KOPT-K1 (cell line): ENCODE results near the gene TBL1X.

Experiments
- H3K27ac ChIP-seq: fragments of 200-600 bp; sonication (generic); 2 replicates; pipeline ENCODE4 v1.5.1; 2016; ENCODE audit warnings: antibody characterized with exemption, mild to moderate bottlenecking, low read depth, low read length; ENCODE audit not compliant: poor library complexity, severe bottlenecking
- H3K36me3 ChIP-seq: fragments of 200-600 bp; sonication (generic); 2 replicates; pipeline ENCODE4 v1.5.1; 2017; ENCODE audit warnings: antibody characterized with exemption, mild to moderate bottlenecking, low read length, moderate library complexity; ENCODE audit not compliant: insufficient read depth
- H3K9me3 ChIP-seq: fragments of 200-600 bp; sonication (generic); 2 replicates; pipeline ENCODE4 v1.5.1; 2017; ENCODE audit warnings: antibody characterized with exemption, low read length, mild to moderate bottlenecking; ENCODE audit not compliant: insufficient read depth, poor library complexity, severe bottlenecking

Gene TBL1X

GRCh38 chrX:9595174-9595573 is 130.3 kb downstream of the TBL1X start:
- H3K27ac ChIP-seq = no peak overlapping the region
- peaks cover 18% of the 10 kb centered on the region for H3K9me3 ChIP-seq
- H3K36me3 ChIP-seq = no peaks in the 10 kb centered on the region

GRCh38 chrX:9596837-9597236 is 132.0 kb downstream of the TBL1X start:
- Histone ChIP-seq H3K36me3 (no peaks in the 10 kb centered on the region), H3K9me3 (peaks cover 8% of the 10 kb centered on the region), H3K27ac (no peak overlapping the region)

- peaks cover 1% of the 10 kb centered on the region for H3K9me3 ChIP-seq
- H3K27ac ChIP-seq = no peak overlapping the region
- H3K36me3 ChIP-seq = no peaks in the 10 kb centered on the region
These were observed 132.6 kb downstream of the TBL1X start for GRCh38 chrX:9597361-9598035.

DNA sequence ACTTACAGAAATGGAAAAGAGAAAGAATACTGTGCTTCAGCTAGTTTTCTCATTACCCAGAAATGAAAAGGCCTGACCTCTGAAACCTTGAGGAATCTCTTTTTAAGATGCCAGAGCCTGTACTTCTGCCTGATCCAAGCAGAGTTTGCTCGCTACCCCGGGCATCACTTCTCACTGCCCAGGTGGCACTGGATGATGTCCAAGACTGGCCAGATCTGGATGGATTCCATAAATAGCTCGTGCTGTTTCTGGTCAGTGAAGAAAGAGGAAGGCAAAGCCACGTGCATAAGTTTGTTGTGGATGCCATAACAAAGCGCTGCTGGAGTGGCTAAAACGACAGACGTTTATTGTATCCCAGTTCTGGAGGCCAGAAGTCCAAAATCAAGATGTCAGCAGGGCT is 133.5 kb downstream of the TBL1X start:
- Histone ChIP-seq H3K9me3 (no peaks in the 10 kb centered on the region), H3K36me3 (no peaks in the 10 kb centered on the region), H3K27ac (no peak overlapping the region)

DNA sequence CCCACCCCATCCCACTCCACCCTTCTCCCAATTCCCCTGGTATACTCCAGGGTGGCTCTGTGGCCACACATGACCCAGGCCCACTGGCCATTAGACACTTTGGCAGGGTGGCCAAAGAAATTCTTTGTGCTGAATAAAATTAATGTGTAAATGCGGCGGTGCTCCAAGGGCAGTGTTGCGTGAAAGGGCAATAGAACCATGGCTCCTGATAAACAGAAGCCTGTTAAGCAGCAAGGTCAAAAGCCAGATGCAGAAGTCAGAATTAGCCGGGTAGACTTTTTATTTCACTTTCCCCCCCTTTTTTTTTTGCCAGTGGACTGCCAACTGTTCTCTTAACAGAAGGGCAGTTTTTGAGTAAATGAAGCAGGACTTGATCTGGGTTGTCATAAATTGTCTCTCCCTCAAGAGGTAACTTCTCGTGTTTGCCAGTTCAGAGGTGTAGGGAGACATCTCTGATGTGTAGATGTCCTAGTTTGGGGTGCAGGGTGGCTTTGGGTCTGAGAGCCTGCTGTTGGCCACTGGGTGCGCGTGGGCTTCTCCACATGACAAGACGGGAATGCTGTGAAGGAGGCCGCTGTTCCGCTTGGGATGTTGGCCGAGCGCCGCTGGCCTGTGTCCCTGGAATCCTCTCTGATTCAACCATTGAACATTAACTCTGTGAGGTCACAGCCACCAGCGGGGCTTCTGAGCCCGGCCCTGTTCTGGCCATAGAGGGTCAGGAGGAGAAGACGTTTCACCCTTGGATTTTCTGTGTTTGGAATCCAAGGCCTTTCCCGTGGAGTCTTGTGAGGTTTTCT is 139.5 kb downstream of the TBL1X start:
- Histone ChIP-seq H3K27ac (no peak overlapping the region), H3K36me3 (no peaks in the 10 kb centered on the region), H3K9me3 (no peaks in the 10 kb centered on the region)

- Histone ChIP-seq H3K36me3 (no peaks in the 10 kb centered on the region), H3K27ac (no peak overlapping the region), H3K9me3 (no peaks in the 10 kb centered on the region)
These were observed 140.0 kb downstream of the TBL1X start for GRCh38 chrX:9604908-9605306.

DNA sequence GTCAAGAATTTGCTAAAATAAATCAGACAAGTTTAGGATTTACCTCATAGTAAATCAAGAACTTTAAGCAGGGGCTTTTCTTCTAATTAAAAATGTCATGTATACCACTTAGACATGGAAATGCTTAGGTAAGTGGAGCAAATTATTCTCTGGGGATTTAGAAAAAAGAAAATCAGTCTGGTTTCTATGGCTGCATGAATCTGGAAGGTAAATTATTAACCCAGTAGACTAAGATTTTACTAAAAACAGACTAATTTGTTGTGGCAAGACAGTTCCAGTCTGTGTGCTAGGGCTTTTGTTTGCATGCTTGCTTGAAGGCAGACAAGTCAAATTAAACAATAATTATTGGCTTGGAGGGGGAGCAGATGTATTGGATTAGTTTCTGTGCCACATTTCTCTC is 140.6 kb downstream of the TBL1X start:
- Histone ChIP-seq H3K36me3 (no peaks in the 10 kb centered on the region), H3K9me3 (no peaks in the 10 kb centered on the region), H3K27ac (no peak overlapping the region)

DNA sequence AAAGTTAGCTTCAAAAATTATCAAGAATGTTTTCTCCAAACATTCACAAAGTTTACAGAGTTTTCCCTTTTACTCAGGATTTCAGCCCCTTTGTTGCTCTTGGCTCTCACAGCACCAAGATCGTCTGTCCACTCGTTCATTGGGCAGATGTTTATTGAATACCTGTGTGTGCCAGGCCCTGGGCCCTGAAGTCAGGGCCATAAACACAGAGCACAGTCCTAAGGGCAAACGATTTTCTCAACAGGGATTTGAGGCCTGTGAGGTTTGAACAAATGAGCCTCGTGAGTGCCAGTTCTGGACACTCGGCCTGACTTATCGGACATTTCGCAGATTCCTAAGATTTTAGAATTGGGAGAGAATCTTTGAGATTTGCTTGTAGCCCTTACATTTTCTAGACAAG is 142.1 kb downstream of the TBL1X start:
- H3K27ac ChIP-seq = no peak overlapping the region
- H3K36me3 ChIP-seq = no peaks in the 10 kb centered on the region

DNA sequence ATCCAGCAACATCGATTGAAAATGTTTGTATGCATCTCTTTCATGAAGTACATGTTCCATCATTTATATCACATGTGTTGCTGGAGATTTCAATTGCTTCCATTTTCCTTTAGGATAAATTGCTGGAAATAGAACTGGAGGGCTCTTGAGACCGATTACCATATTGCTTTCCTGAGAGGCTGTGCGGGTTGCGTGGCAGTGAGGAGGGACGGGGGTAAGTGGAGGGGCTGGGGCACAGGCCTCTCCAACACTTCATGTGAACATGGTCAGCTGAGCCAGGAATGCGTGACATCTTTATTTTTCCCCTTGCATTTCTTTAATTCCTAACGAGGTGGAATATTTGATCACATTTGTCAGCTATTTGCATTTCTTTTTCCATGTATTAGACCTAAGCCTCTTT is 144.6 kb downstream of the TBL1X start:
- no peaks in the 10 kb centered on the region for H3K36me3 ChIP-seq
- no peak overlapping the region for H3K27ac ChIP-seq
- no peaks in the 10 kb centered on the region for H3K9me3 ChIP-seq

More for the DNA sequence above, 142.1 kb downstream of the TBL1X start:
- no peaks in the 10 kb centered on the region for H3K9me3 ChIP-seq

- H3K36me3 ChIP-seq = no peaks in the 10 kb centered on the region
- no peaks in the 10 kb centered on the region for H3K9me3 ChIP-seq
- H3K27ac ChIP-seq = no peak overlapping the region
These were observed 145.1 kb downstream of the TBL1X start for GRCh38 chrX:9609987-9610386.

- H3K9me3 ChIP-seq = no peaks in the 10 kb centered on the region
- no peak overlapping the region for H3K27ac ChIP-seq
- no peaks in the 10 kb centered on the region for H3K36me3 ChIP-seq
These were observed 146.0 kb downstream of the TBL1X start for GRCh38 chrX:9610771-9611392.

DNA sequence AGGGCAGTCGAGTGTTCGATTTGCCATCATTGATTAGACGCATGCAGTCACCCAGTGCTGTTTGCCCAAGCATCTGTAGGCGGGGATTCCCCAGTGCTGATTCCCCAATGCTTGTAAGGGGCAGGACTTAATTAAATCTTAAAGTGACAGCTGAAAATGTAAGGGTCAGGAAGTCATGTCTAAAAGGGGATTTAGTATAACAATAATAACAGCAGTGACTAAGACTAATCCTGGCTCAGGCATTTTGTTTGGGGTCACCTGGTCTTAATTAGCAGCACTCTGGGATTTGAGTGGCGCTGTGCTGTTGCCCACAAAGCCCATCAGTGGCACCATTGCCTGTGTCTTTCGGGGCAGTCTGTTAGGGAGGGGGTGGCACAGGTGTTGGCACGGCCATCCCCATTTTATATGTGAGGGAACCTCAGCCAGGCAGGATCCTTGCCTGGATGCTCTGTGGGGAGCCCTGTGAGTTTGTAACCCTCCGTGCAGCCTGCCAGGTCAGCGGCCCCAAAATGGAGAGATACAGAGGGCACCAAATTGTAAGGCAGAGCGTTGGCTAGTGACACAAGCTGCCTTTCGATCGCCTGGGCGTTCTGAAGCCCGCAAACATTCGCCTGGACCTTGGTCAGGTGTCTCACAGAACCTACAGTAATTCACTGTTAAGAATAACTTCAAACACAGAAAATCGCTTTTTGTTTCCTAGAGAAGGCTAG is 146.7 kb downstream of the TBL1X start:
- H3K27ac ChIP-seq = no peak overlapping the region
- H3K9me3 ChIP-seq = no peaks in the 10 kb centered on the region
- H3K36me3 ChIP-seq = no peaks in the 10 kb centered on the region

- H3K9me3 ChIP-seq = no peaks in the 10 kb centered on the region
- no peak overlapping the region for H3K27ac ChIP-seq
- H3K36me3 ChIP-seq = no peaks in the 10 kb centered on the region
These were observed 147.3 kb downstream of the TBL1X start for GRCh38 chrX:9612146-9612505.

DNA sequence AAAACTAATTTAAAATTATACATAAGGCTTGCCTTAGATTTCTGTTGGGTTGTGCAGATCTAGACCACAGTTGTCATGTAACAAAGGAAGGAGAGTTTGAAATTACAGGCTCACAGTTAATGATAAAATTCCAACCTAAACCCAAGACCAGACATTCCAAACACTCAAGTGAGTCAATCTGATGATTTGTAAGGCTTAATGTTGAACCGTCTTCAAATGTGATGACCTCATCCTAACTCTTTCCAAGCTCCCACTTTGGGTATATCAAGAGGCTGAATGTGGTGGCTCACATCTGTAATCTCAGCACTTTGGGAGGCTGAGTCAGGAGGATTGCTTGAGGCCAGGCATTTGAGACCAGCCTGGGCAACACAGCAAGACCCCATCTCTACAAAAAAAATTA is 149.2 kb downstream of the TBL1X start:
- no peaks in the 10 kb centered on the region for H3K36me3 ChIP-seq
- H3K9me3 ChIP-seq = no peaks in the 10 kb centered on the region

GRCh38 chrX:9619133-9619532 is 154.3 kb downstream of the TBL1X start:
- H3K27ac ChIP-seq = no peak overlapping the region
- H3K9me3 ChIP-seq = no peaks in the 10 kb centered on the region
- no peaks in the 10 kb centered on the region for H3K36me3 ChIP-seq

More for the DNA sequence above, 149.2 kb downstream of the TBL1X start:
- no peak overlapping the region for H3K27ac ChIP-seq
